Heart left ventricle (tissue), 16 donors: ENCODE measurements around the gene HMGB3. TPM values are rescaled to one million over a fixed set of nuclear protein-coding genes. Genes with fewer than 3 reads are reported as not detected.
"Not testable (repeated sequence)": the region's sequence is repeated elsewhere in the genome, so short reads cannot be mapped to it uniquely, and the experiment has no call there.

Experiments
- ATAC-seq, 4 donors: fragments of 200-7000 bp; cut with Tn5 transposase; one replicate each; pipeline ENCODE4 v1.9.1; 2020 to 2022; ENCODE audit warnings: moderate library complexity in 4 of 4, mild to moderate bottlenecking in 3 of 4, moderate number of reproducible peaks in 1 of 4
- DNase-seq, 5 donors: peaks; one replicate each; pipeline ENCODE4 v3.0.0-alpha.2; 2020
- H3K27ac ChIP-seq, 12 donors: fragments of 200-600 bp; sonication (generic) in 4 of 12; one replicate each; pipeline versions ENCODE4 v1.5.0 to v1.8.0; 2016 to 2022; ENCODE audit warnings: mild to moderate bottlenecking in 2 of 12
- H3K27me3 ChIP-seq, 9 donors: fragments of 200-600 bp; sonication (generic) in 2 of 9; one replicate each; pipeline versions ENCODE4 v1.5.1 to v1.8.0; 2016 to 2022; ENCODE audit warnings: mild to moderate bottlenecking in 3 of 9
- H3K36me3 ChIP-seq, 9 donors: fragments of 200-600 bp; sonication (generic) in 2 of 9; one replicate each; pipeline versions ENCODE4 v1.5.0 to v1.8.0; 2018 to 2022; ENCODE audit warnings: mild to moderate bottlenecking in 2 of 9
- H3K4me1 ChIP-seq, 12 donors: fragments of 200-600 bp; sonication (generic) in 4 of 12; one replicate each; pipeline versions ENCODE4 v1.5.0 to v1.8.0; 2016 to 2022; ENCODE audit warnings: mild to moderate bottlenecking in 3 of 12
- H3K4me3 ChIP-seq, 12 donors: fragments of 200-600 bp; sonication (generic) in 4 of 12; one replicate each; pipeline versions ENCODE4 v1.5.0 to v1.8.0; 2017 to 2022; ENCODE audit warnings: mild to moderate bottlenecking in 9 of 12, moderate library complexity in 4 of 12
- H3K9me3 ChIP-seq, 12 donors: fragments of 200-600 bp; sonication (generic) in 4 of 12; one replicate each; pipeline versions ENCODE4 v1.5.0 to v1.8.0; 2016 to 2022; ENCODE audit warnings: mild to moderate bottlenecking in 1 of 12
- CTCF ChIP-seq, 12 donors: fragments of 200-600 bp; sonication (generic) in 4 of 12; IDR thresholded peaks; one replicate each; pipeline versions ENCODE4 v1.5.0 to v1.8.0; 2018 to 2022; ENCODE audit warnings: antibody characterized with exemption in 12 of 12, mild to moderate bottlenecking in 5 of 12
- POLR2A ChIP-seq, 2 donors: fragments of 450-650 bp; IDR thresholded peaks; one replicate each; pipeline ENCODE4 v1.6.1; 2017; ENCODE audit warnings: antibody characterized with exemption in 2 of 2, mild to moderate bottlenecking in 2 of 2, moderate library complexity in 2 of 2
- WGBS, 4 donors: extraction: QIAGEN DNeasy Blood & Tissue Kit in 2 of 4; methylation state at CpG; one replicate each; pipeline versions ENCODE4 v1.1.5 to v1.1.7; 2013 to 2018; 5-methylcytosine and 5-hydroxymethylcytosine counted together
- intact Hi-C, 10 donors: fragments of 100-400 bp; cut with DNase I; formaldehyde crosslinking; loops; one replicate each; pipeline versions ENCODE4 v1.11.1 to v1.14.2; 2022
- polyA plus RNA-seq, 2 donors: library from polyadenylated mRNA; stranded (reverse); fragments of 200-250 nt; gene quantifications; one replicate each; pipeline ENCODE4 v1.2.3, GENCODE V29; 2013
- total RNA-seq, 9 donors: library from RNA; depleted of rRNA in 2 of 9; stranded (reverse); fragments of >200 nt in 2 of 9; fragmentation: NEBNext Ultra II Directional in 3 of 9; extraction: Animal tissue kit (Norgen Biotek cat#: 25700) in 3 of 9; gene quantifications; one replicate each; pipeline versions ENCODE4 v1.1.0 to v1.2.4, GENCODE V29; 2016 to 2023
- donor health status: ischemic (EF 13 %, LVEDD 7.1; RV severe dilation, severe dysfunction).
- donor health status: healthy with polysubstance abuse.
- donor health status: DM: no; HTN: yes; CAD: no.
- donor health status: DM: no; HTN: no; CAD: no.
- donor health status: ischemic (EF 25% LVEDD 6.9; RV normal size, moderate dysfunction).
- donor health status: ischemic (EF 25% LVEDD 5.7; RV mildly dilated, moderate dysfunction).
- donor health status: healthy.
- donor health status: DM: yes; HTN: yes; CAD: no.
- donor health status: ischemic (EF 35%, LVEDD 5.7; RV mildly dilated, moderate dysfunction).
- donor health status: nonischemic (EF 11% LVEDD 7.7; RV severe dilation, severe dysfunction).
- donor health status: DM: yes; HTN: yes; CAD: no.
- donor health status: PGD.
- donor health status: ischemic (EF 29% LVEDD 5.4; RV normal size, mild dysfunction).
- donor health status: nonischemic (EF 23%, LVEDD 6.1; RV moderate dilation, normal function).

The HMGB3 gene
- total and polyA plus RNA-seq, 11 donors, result 2.6 to 27.8 (median 10.4) TPM

DNA sequence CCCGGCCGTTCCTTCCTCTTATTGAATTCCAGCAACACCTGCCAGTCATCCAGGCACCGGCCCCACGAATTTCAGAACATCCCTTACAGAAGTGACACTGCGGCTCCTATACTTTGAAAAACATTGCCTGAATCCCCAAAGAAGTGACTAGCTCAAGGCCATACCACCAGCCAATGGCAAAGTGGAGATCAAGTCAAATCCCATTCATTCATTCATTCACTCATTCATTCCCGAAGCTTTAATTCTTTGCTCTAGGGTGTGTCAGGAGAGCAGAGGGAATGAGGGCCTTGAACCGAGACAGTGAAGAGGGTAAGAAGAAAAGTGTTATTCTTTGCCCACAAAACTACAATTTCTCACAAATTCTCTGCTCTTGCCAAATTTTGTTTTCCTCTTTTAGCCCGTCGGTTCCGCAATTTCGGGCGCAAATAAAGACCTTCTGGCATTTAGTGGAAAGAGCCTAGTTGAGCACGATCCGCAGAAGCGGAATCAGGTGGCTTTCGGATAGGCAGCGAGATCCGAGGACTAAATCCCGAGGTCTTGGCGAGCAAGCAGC, 824 bp upstream of the HMGB3 start:
- 33 to 68% (median 49%) methylated on average over 20 of the region's 20 CpGs for WGBS, 4 donors
- H3K27ac ChIP-seq, result peak overlapping the region in 1 of 12 donors; percentile 55
- H3K36me3 ChIP-seq, result no peaks in the 10 kb centered on the region
- peak overlapping the region; percentile 8 to 65 (median 52) for H3K4me3 ChIP-seq
- H3K4me1 ChIP-seq, result peaks cover 0 to 4% (median 0%) of the 10 kb centered on the region in 12 donors
- intact Hi-C loops, result loop anchor here in 2 of 10 donors (5.0 to 10.0 kb wide), 3 partner anchors 78 to 210 kb away; no protein-coding TSS in a partner anchor
- no peaks in the 10 kb centered on the region for H3K9me3 ChIP-seq
- DNase-seq (no peak), ATAC-seq (no peak)
- TF ChIP-seq POLR2A (IDR thresholded peaks at IDR 0.05) (no peak), CTCF (IDR thresholded peaks at IDR 0.05) (no peak)
- H3K27me3 ChIP-seq, result no peaks in the 10 kb centered on the region

- Histone ChIP-seq H3K4me3 (peak overlapping the region in 11 of 12 donors; percentile 30 to 65 (median 53)), H3K36me3 (no peaks in the 10 kb centered on the region), H3K4me1 (peaks cover 0 to 4% (median 0%) of the 10 kb centered on the region in 12 donors), H3K27ac (no peak overlapping the region), H3K27me3 (no peaks in the 10 kb centered on the region), H3K9me3 (no peaks in the 10 kb centered on the region)
- TF ChIP-seq POLR2A (IDR thresholded peaks at IDR 0.05), result no peak
- no peak for TF ChIP-seq CTCF (IDR thresholded peaks at IDR 0.05)
- no peak for DNase-seq
- no peak for ATAC-seq
- intact Hi-C loops, result loop anchor here in 2 of 10 donors (5.0 to 10.0 kb wide), 3 partner anchors 79 to 211 kb away; no protein-coding TSS in a partner anchor
- 0 to 71% (median 18%) methylated on average over 8 to 94 of the region's 96 CpGs for WGBS, 4 donors
Observed at GRCh38 chrX:150983521-150984168, 510 bp downstream of the HMGB3 start.

DNA sequence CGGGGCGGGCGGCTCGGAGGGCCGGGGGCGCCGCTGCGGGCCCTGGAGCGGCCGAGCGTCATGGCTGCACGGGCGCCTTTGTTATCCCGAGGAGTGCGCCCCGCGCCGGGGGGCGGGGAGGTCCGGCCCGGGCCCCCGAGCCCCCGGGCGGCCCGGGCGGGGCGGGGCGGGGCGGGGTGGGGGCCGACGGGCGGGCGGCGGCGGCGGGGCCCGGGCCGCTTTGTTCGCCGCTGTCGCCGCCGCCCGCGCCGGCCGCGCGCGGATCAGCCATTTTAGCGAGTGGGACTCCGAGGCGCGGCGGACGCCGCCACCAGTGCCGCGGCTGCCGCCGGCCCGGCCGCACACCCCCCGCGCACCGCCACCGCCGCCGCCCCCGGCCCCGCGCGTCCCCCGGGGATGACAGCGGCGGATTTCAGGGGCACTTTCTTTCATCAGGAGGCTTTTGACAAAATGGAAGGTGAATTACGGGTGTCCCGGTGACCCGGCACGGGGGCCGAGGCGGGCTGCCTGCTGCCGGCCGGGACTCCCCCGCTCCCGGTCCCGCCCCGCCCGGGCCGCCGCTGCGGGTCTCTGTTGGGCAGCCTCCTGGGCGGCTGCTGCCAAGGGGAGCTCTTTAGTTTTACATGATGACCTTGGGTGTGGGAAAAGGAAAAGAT, 1.2 kb downstream of the HMGB3 start:
- Histone ChIP-seq H3K4me1 (peaks cover 0 to 4% (median 0%) of the 10 kb centered on the region in 12 donors), H3K27ac (no peak overlapping the region), H3K4me3 (peak overlapping the region in 11 of 12 donors; percentile 22 to 65 (median 55)), H3K27me3 (no peaks in the 10 kb centered on the region), H3K36me3 (no peaks in the 10 kb centered on the region), H3K9me3 (no peaks in the 10 kb centered on the region)
- TF ChIP-seq CTCF (IDR thresholded peaks at IDR 0.05), result no peak
- TF ChIP-seq POLR2A (IDR thresholded peaks at IDR 0.05), result no peak
- intact Hi-C loops, result loop anchor here in 2 of 10 donors (5.0 to 10.0 kb wide), 3 partner anchors 79 to 212 kb away; no protein-coding TSS in a partner anchor
- WGBS, 4 donors, result 0 to 46% (median 10%) methylated on average over 23 to 86 of the region's 93 CpGs
- ATAC-seq (no peak), DNase-seq (no peak)

DNA sequence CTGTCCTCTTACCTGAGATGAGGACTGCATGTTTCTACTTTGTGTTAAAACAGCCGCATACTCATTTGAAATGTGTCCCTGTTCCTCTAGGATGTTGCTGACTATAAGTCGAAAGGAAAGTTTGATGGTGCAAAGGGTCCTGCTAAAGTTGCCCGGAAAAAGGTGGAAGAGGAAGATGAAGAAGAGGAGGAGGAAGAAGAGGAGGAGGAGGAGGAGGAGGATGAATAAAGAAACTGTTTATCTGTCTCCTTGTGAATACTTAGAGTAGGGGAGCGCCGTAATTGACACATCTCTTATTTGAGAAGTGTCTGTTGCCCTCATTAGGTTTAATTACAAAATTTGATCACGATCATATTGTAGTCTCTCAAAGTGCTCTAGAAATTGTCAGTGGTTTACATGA, 4.6 kb downstream of the HMGB3 start:
- not testable (repeated sequence) for H3K36me3 ChIP-seq, H3K27ac ChIP-seq, H3K4me3 ChIP-seq, H3K9me3 ChIP-seq, DNase-seq, ATAC-seq, H3K27me3 ChIP-seq, H3K4me1 ChIP-seq
- intact Hi-C loops, result loop anchor here in 2 of 10 donors (10.0 kb wide), 2 partner anchors 83 to 213 kb away; no protein-coding TSS in a partner anchor
- WGBS, 4 donors, result 90 to 97% (median 94%) methylated on average over 6 of the region's 6 CpGs
